ENCODE measurements around the gene CBX1. TPM values are rescaled to one million over a fixed set of nuclear protein-coding genes. Genes with fewer than 3 reads are reported as not detected.

Gene CBX1
- total and polyA plus RNA-seq, 2 of the 8 experiments (the other 6 are each of a cell fraction or from before 2014, with no cell fraction given) = 38.7 to 173 TPM

GRCh38 chr17:48054238-48055185 lies 46.8 kb downstream of the CBX1 start (continued):
- TF ChIP-seq EP300 (IDR thresholded peaks at IDR 0.05; ENCODE audit: borderline replicate concordance in 1 of 2, low read depth in 2 of 2, low read length in 2 of 2) (no peak), RNF2 (IDR thresholded peaks at IDR 0.05; ENCODE audit: borderline replicate concordance, low read depth, low read length, missing control alignments, poor library complexity, severe bottlenecking) (no peak), YY1 (IDR thresholded peaks at IDR 0.05; ENCODE audit: low read depth, low read length) (no peak), NRF1 (IDR thresholded peaks at IDR 0.05; ENCODE audit: low read depth, low read length) (no peak), ZNF274 (IDR thresholded peaks at IDR 0.05; ENCODE audit: borderline replicate concordance, extremely low read depth, low read length) (no peak), USF2 (IDR thresholded peaks at IDR 0.05; ENCODE audit: low read length) (no peak), PHF8 (conservative IDR thresholded peaks at IDR 0.05; ENCODE audit: low read depth, low read length) (peak; percentile 42; the same call in 1 of the 2 replicates), POLR2AphosphoS5 (IDR thresholded peaks at IDR 0.05; ENCODE audit: low read depth, low read length) (no peak; the same call in none of the 2 replicates), RBBP5 (IDR thresholded peaks at IDR 0.05; ENCODE audit: borderline replicate concordance, low read depth, low read length) (no peak), SP4 (IDR thresholded peaks at IDR 0.05; ENCODE audit: low read length) (no peak), CBX5 (IDR thresholded peaks at IDR 0.05; ENCODE audit: low read depth, low read length) (no peak), RXRA (IDR thresholded peaks at IDR 0.05; ENCODE audit: insufficient read depth, low read depth, low read length) (no peak)
